H9 (cell line): ENCODE results near the gene PCDHGB4. TPM values are rescaled to one million over a fixed set of nuclear protein-coding genes. Genes with fewer than 3 reads are reported as not detected.

Experiments used
- DNase-seq: peaks from one replicate; pipeline ENCODE4 v3.0.0-alpha.2; 2017
- H2AFZ ChIP-seq: one replicate; pipeline ENCODE4 v1.6.1; 2013; ENCODE audit warnings: mild to moderate bottlenecking, low read length, control low read depth, moderate library complexity
- H2AK5ac ChIP-seq: 2 replicates; pipeline ENCODE4 v1.6.1; 2013; ENCODE audit warnings: low read length, control low read depth, mixed read lengths; ENCODE audit not compliant: insufficient read length
- H2BK120ac ChIP-seq: one replicate; pipeline ENCODE4 v1.6.1; 2013; ENCODE audit warnings: low read depth, mild to moderate bottlenecking, low read length, control low read depth, inconsistent platforms; ENCODE audit not compliant: poor library complexity, severe bottlenecking
- H2BK12ac ChIP-seq: 2 replicates; pipeline ENCODE4 v1.6.1; 2013; ENCODE audit warnings: low read length, control low read depth, mixed read lengths, low read depth; ENCODE audit not compliant: insufficient read length
- H2BK15ac ChIP-seq: 2 replicates; pipeline ENCODE4 v1.6.1; 2013; ENCODE audit warnings: low read depth, low read length, control low read depth
- H2BK20ac ChIP-seq: one replicate; pipeline ENCODE4 v1.6.1; 2013; ENCODE audit warnings: low read depth, mild to moderate bottlenecking, low read length, control low read depth, inconsistent platforms; ENCODE audit not compliant: poor library complexity, severe bottlenecking
- H2BK5ac ChIP-seq: 2 replicates; pipeline ENCODE4 v1.6.1; 2013; ENCODE audit warnings: low read length, control low read depth, mixed read lengths; ENCODE audit not compliant: insufficient read length
- H3K14ac ChIP-seq: 2 replicates; pipeline ENCODE4 v1.6.1; 2013; ENCODE audit warnings: low read length, control low read depth; ENCODE audit not compliant: insufficient read depth
- H3K18ac ChIP-seq: 2 replicates; pipeline ENCODE4 v1.6.1; 2013; ENCODE audit warnings: low read depth, mild to moderate bottlenecking, mixed read lengths, low read length, control low read depth; ENCODE audit not compliant: insufficient read length
- H3K23ac ChIP-seq: 2 replicates; pipeline ENCODE4 v1.6.1; 2013; ENCODE audit warnings: low read length, control low read depth, mixed read lengths, low read depth; ENCODE audit not compliant: insufficient read length
- H3K23me2 ChIP-seq: 2 replicates; pipeline ENCODE4 v1.6.1; 2013; ENCODE audit warnings: low read depth, mild to moderate bottlenecking, mixed read lengths, low read length, control low read depth; ENCODE audit not compliant: insufficient read length, poor library complexity, severe bottlenecking
- H3K27ac ChIP-seq: 2 replicates; pipeline ENCODE4 v1.5.1; 2013; ENCODE audit warnings: low read length, control low read depth, mixed read lengths, low read depth; ENCODE audit not compliant: insufficient read length
- H3K27me3 ChIP-seq: 2 replicates; pipeline ENCODE4 v1.6.1; 2013; ENCODE audit warnings: low read length, control low read depth, inconsistent platforms; ENCODE audit not compliant: insufficient read depth
- H3K4ac ChIP-seq: 2 replicates; pipeline ENCODE4 v1.6.1; 2013; ENCODE audit warnings: low read depth, mild to moderate bottlenecking, control low read depth, inconsistent platforms, low read length, moderate library complexity
- H3K4me1 ChIP-seq: 2 replicates; pipeline ENCODE4 v1.6.1; 2013; ENCODE audit warnings: low read length, control low read depth, inconsistent platforms; ENCODE audit not compliant: insufficient read depth
- H3K4me2 ChIP-seq: 2 replicates; pipeline ENCODE4 v1.6.1; 2013; ENCODE audit warnings: low read length, control low read depth, mixed read lengths; ENCODE audit not compliant: insufficient read length, insufficient read depth
- H3K56ac ChIP-seq: 2 replicates; pipeline ENCODE4 v1.6.1; 2013; ENCODE audit warnings: low read depth, mild to moderate bottlenecking, mixed read lengths, low read length, control low read depth; ENCODE audit not compliant: insufficient read length
- H3K79me1 ChIP-seq: 2 replicates; pipeline ENCODE4 v1.6.1; 2013; ENCODE audit warnings: low read depth, mild to moderate bottlenecking, moderate library complexity, low read length, control low read depth, inconsistent platforms; ENCODE audit not compliant: insufficient read depth, poor library complexity, severe bottlenecking
- H3K79me2 ChIP-seq: 2 replicates; pipeline ENCODE4 v1.6.1; 2013; ENCODE audit warnings: low read length, control low read depth, inconsistent platforms; ENCODE audit not compliant: insufficient read depth
- H3K9ac ChIP-seq: 2 replicates; pipeline ENCODE4 v1.6.1; 2013; ENCODE audit warnings: low read length, control low read depth, mixed read lengths; ENCODE audit not compliant: insufficient read length; ENCODE audit errors: extremely low read depth
- H3K9me3 ChIP-seq: one replicate; pipeline ENCODE4 v1.6.1; 2013; ENCODE audit warnings: low read depth, low read length, inconsistent platforms; ENCODE audit not compliant: control insufficient read depth
- H3T11ph ChIP-seq: one replicate; pipeline ENCODE4 v1.6.1; 2013; ENCODE audit warnings: mild to moderate bottlenecking, low read length, control low read depth, inconsistent platforms
- H4K20me1 ChIP-seq: one replicate; pipeline ENCODE4 v1.6.1; 2013; ENCODE audit not compliant: control insufficient read depth, insufficient read length, insufficient read depth
- H4K5ac ChIP-seq: 2 replicates; pipeline ENCODE4 v1.6.1; 2013; ENCODE audit warnings: low read depth, mild to moderate bottlenecking, mixed read lengths, low read length, control low read depth; ENCODE audit not compliant: insufficient read length
- H4K8ac ChIP-seq: replicated peaks from 2 replicates; pipeline ENCODE4 v1.6.1; 2013; ENCODE audit warnings: low read length, control low read depth, mixed read lengths, low read depth; ENCODE audit not compliant: insufficient read length
- H4K91ac ChIP-seq: 2 replicates; pipeline ENCODE4 v1.6.1; 2013; ENCODE audit warnings: low read depth, mild to moderate bottlenecking, moderate library complexity, mixed read lengths, low read length, control low read depth; ENCODE audit not compliant: insufficient read length
- H3K27ac Mint-ChIP-seq, 3 experiments: 2 replicates in 2 of 3; 3 replicates in 1 of 3; pipeline ENCODE4 v1.8.0; 2020 to 2021; ENCODE audit warnings: mixed read lengths in 3 of 3, mild to moderate bottlenecking in 1 of 3, moderate library complexity in 1 of 3
- H3K27me3 Mint-ChIP-seq: 2 replicates; pipeline ENCODE4 v1.8.0; 2021; ENCODE audit warnings: low read depth, mild to moderate bottlenecking, moderate library complexity, mixed read lengths
- H3K36me3 Mint-ChIP-seq, 3 experiments: 2 replicates in 2 of 3; 3 replicates in 1 of 3; pipeline ENCODE4 v1.8.0; 2020 to 2021; ENCODE audit warnings: low read depth in 3 of 3, mixed read lengths in 3 of 3; ENCODE audit not compliant: insufficient read depth in 1 of 3
- H3K4me1 Mint-ChIP-seq, 2 experiments: 2 replicates each; pipeline ENCODE4 v1.8.0; 2020; ENCODE audit warnings: mixed read lengths in 2 of 2
- H3K4me3 Mint-ChIP-seq, 2 experiments: 2 replicates in 1 of 2; 3 replicates in 1 of 2; pipeline ENCODE4 v1.8.0; 2020 to 2021; ENCODE audit warnings: mild to moderate bottlenecking in 2 of 2, mixed read lengths in 2 of 2, moderate library complexity in 1 of 2
- H3K9me3 Mint-ChIP-seq, 2 experiments: 2 replicates in 1 of 2; 3 replicates in 1 of 2; pipeline ENCODE4 v1.8.0; 2020; ENCODE audit warnings: mild to moderate bottlenecking in 2 of 2, mixed read lengths in 2 of 2, moderate library complexity in 1 of 2
- CTCF ChIP-seq: fragments of 200-600 bp; sonication (generic); conservative IDR thresholded peaks from 3 replicates; pipeline ENCODE4 v1.8.0; 2021; ENCODE audit warnings: antibody characterized with exemption, mild to moderate bottlenecking
- WGBS: extraction: QIAGEN DNeasy Blood & Tissue Kit; methylation state at CpG from one replicate; pipeline ENCODE4 v1.1.7; 2013; ENCODE audit warnings: missing lambda C conversion rate, low lambda C conversion rate, mixed read lengths; ENCODE audit not compliant: insufficient read length; ENCODE audit errors: extremely low coverage; 5-methylcytosine and 5-hydroxymethylcytosine counted together
- total RNA-seq: library from RNA; stranded (reverse); gene quantifications from 2 replicates; pipeline ENCODE4 v1.2.1, GENCODE V29; 2021

The PCDHGB4 gene
- total RNA-seq, 1 experiment from 2014 or later, result 4.2 TPM

GRCh38 chr5:141371572-141372475 lies 15.7 kb upstream of the PCDHGB4 start:
- WGBS, result no CpG with 5 or more reads among the region's 69 CpGs
- no peak overlapping the region for H3K18ac ChIP-seq
- no peaks in the 10 kb centered on the region for H3K79me2 ChIP-seq
- no peak overlapping the region for H3K27ac ChIP-seq
- Mint-ChIP-seq H3K36me3 (peaks cover 36 to 48% (median 46%) of the 10 kb centered on the region in 3 experiments), H3K4me3 (no peak overlapping the region), H3K4me1 (no peaks in the 10 kb centered on the region), H3K9me3 (peaks cover 59 to 61% of the 10 kb centered on the region in 2 experiments), H3K27ac (no peak overlapping the region), H3K27me3 (peaks cover 9% of the 10 kb centered on the region)
- H2BK12ac ChIP-seq, result no peak overlapping the region
- H4K91ac ChIP-seq, result no peak overlapping the region
- H3K4me1 ChIP-seq, result no peaks in the 10 kb centered on the region
- H3T11ph ChIP-seq, result no peak overlapping the region
- no peaks in the 10 kb centered on the region for H3K27me3 ChIP-seq
- no peak overlapping the region for H4K5ac ChIP-seq
- H3K9me3 ChIP-seq, result peaks cover 34% of the 10 kb centered on the region
- no peak overlapping the region for H2BK120ac ChIP-seq
- H3K9ac ChIP-seq, result no peak overlapping the region
- no peak overlapping the region for H3K14ac ChIP-seq
- H3K23me2 ChIP-seq, result no peaks in the 10 kb centered on the region
- no peak overlapping the region for H3K56ac ChIP-seq
- H3K4ac ChIP-seq, result no peak overlapping the region
- no peaks in the 10 kb centered on the region for H4K20me1 ChIP-seq
- no peak for TF ChIP-seq CTCF
- H2AK5ac ChIP-seq, result no peak overlapping the region
- no peak overlapping the region for H2AFZ ChIP-seq
- no peak overlapping the region for H2BK5ac ChIP-seq
- no peaks in the 10 kb centered on the region for H3K79me1 ChIP-seq
- no peak overlapping the region for H3K4me2 ChIP-seq
- no peak for DNase-seq
- no peak overlapping the region for H4K8ac ChIP-seq
- H2BK20ac ChIP-seq, result no peak overlapping the region
- H2BK15ac ChIP-seq, result no peak overlapping the region
- no peak overlapping the region for H3K23ac ChIP-seq
